AG08395 (cell line): ENCODE data around the gene MARVELD3.
"Not testable (repeated sequence)": the region's sequence is repeated elsewhere in the genome, so short reads cannot be mapped to it uniquely, and the experiment has no call there.

ENCODE experiments used
- DNase-seq: peaks from one replicate; pipeline ENCODE4 v3.0.0; 2012; ENCODE audit warnings: mixed read lengths, low spot score

MARVELD3 gene, protein sequence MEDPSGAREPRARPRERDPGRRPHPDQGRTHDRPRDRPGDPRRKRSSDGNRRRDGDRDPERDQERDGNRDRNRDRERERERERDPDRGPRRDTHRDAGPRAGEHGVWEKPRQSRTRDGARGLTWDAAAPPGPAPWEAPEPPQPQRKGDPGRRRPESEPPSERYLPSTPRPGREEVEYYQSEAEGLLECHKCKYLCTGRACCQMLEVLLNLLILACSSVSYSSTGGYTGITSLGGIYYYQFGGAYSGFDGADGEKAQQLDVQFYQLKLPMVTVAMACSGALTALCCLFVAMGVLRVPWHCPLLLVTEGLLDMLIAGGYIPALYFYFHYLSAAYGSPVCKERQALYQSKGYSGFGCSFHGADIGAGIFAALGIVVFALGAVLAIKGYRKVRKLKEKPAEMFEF

DNA sequence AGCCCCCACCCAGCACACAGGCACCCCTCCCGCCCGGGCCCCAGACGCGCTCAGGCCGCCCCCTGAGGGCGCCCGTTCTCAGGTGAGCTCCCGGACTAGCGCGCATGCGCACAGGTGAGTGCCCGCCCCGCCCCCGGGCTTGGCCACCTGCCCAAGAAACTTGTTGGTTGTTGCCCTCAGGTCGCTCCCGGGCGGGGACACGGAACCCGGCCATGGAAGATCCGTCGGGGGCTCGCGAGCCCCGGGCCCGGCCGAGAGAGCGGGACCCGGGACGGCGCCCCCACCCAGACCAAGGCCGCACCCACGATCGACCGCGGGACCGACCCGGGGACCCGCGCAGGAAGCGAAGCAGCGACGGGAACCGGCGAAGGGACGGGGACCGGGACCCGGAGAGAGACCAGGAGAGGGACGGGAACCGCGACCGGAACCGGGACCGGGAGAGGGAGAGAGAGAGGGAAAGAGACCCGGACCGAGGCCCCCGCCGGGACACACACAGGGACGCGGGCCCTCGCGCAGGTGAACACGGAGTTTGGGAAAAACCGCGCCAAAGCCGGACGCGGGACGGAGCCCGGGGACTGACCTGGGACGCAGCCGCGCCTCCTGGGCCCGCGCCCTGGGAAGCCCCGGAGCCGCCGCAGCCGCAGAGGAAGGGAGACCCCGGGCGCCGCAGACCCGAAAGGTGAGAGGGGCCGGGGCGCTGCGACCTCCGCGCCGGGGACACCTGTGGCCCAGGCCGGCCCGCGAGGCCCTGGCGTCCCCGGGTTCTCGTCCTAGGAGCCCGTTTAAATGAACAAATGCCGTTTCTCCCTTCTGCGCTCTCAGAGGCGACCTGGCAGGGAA lies at the start of gene MARVELD3:
TSS of gene MARVELD3 (plus strand) at position 167 of the 840 bp plus-strand sequence. CDS start at position 213, 46 bp downstream.
- no peak for DNase-seq

DNA sequence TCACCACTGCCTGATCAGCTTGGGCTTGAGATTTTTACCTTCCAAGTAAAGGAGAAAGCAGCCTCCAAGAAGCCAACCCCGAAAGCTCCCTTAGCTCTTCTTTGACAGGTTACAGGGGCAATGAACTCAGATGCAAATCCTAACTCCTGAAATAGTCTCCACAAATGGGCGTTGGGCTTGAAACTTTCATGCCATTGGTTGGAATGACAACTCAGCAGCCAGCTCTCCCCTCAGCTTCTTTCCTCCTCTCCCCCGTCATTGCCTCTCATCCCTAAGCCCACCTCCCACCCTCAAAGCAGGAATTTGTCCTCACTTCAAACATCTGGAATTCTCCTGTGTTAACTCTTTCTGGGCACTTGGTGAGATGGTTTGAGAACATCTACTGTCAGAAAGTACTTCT lies 49.0 kb upstream of the MARVELD3 start, which contains the start of gene TAT:
TSS of gene TAT (minus strand) at position 122 of the 400 bp plus-strand sequence. CDS start 677 bp downstream, outside the sequence.
- DNase-seq = no peak

DNA sequence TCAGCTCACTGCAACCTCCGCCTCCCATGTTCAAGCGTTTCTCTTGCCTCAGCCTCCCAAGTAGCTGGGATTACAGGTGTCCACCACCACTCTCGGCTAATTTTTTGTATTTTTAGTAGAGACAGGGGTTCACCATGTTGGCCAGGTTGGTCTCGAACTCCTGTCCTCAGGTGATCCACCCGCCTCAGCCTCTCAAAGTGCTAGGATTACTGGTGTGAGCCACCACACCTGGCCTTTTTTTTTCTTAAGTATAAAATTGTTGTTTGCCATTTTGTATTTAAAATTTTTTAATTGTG lies 43.5 kb upstream of the MARVELD3 start:
- DNase-seq = not testable (repeated sequence)

DNA sequence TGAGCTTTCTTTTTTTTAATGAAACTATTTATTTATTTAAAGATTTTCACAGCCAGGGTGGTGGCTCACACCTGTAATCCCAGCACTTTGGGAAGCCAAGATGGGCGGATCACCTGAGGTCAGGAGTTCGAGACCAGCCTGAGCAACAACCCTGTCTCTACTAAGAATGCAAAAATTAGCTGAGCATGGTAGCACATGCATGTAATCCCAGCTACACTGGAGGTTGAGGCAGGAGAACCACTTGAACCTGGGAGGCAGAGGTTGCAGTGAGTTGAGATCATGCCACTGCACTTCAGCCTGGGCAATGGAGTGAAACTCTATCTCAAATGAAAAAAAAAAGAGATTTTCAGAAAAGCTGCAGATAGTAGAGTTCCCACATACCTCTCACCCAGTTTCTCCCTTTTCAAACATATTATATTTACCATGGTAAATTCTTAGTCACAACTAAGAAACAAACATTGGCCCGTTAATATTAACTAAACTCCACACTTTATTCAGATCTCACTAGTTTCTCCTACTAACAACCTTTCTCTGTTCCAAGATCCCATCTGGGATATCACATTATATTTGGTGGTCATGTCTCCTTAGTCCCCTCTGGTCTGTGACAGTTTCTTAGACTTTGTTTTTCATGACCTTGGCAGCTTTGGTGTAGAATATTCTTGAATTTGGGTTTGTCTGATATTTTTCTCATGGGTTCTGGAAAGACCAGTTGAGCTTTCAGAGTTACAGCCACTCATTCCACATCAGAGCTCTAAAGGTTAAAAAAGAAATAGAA lies 41.3 kb upstream of the MARVELD3 start:
- no peak for DNase-seq

GRCh38 chr16:71585318-71585703 lies 40.7 kb upstream of the MARVELD3 start:
- DNase-seq = no peak

DNA sequence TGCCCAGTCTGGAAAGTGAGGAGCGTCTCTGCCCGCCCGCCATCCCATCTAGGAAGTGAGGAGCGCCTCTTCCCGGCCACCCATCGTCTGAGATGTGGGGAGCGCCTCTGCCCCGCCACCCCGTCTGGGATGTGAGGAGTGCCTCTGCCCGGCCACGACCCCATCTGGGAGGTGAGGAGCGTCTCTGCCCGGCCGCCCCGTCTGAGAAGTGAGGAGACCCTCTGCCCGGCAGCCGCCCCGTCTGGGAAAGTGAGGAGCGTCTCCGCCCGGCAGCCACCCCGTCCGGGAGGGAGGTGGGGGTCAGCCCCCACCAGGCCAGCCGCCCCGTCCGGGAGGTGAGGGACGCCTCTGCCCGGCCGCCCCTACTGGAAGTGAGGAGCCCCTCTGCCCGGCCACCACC lies 36.6 kb upstream of the MARVELD3 start:
- not testable (repeated sequence) for DNase-seq

DNA sequence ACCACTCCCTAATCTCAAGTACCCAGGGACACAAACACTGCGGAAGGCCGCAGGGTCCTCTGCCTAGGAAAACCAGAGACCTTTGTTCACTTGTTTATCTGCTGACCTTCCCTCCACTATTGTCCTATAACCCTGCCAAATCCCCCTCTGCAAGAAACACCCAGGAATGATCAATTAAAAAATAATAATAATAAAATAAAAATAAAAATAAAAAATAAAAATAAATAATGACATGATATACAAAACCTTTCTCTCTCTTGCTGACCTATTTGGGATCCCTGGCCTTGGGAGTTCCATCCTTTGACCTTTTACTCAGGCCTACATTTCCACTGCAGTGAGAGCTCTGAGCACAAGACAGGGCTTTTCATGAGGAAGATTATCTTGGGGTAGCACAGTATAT lies 35.9 kb upstream of the MARVELD3 start:
- not testable (repeated sequence) for DNase-seq

DNA sequence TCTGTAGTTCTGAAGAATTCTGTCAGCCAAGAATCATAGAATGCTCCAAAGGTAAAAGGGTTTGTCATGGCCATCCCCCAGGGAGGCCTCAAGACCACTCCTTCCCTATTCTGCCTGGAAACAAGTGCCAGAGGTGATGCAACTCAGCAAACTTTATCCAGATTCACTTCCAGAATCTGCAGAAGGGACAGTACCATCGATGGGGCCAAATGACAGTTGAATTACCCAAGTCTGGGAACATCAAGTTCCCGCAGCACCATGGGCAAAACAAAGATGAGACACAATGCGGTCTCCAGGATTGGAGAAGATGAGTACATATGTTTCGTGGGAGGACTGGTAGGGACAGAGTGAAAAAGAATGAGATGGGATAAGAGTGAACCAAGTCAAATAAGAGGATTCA lies 35.4 kb upstream of the MARVELD3 start:
- DNase-seq = no peak

DNA sequence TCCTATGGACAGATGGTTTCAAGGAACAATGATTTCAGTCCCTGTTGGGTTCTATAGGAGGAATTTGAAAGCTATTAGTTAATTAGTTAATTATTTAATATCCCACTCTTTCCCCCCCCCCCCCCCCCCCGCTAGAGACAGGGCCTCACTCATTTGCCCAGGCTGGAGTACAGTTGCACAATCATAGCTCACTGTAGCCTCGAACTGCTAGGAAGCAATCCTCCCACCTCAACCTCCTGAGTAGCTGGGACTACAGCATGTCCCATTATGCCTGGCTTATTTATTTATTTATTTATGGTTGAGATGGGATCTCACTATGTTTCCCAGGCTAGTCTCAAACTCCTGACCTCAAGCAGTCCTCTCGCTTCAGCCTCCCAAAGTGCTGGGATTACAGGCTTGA lies 34.1 kb upstream of the MARVELD3 start:
- no peak for DNase-seq

DNA sequence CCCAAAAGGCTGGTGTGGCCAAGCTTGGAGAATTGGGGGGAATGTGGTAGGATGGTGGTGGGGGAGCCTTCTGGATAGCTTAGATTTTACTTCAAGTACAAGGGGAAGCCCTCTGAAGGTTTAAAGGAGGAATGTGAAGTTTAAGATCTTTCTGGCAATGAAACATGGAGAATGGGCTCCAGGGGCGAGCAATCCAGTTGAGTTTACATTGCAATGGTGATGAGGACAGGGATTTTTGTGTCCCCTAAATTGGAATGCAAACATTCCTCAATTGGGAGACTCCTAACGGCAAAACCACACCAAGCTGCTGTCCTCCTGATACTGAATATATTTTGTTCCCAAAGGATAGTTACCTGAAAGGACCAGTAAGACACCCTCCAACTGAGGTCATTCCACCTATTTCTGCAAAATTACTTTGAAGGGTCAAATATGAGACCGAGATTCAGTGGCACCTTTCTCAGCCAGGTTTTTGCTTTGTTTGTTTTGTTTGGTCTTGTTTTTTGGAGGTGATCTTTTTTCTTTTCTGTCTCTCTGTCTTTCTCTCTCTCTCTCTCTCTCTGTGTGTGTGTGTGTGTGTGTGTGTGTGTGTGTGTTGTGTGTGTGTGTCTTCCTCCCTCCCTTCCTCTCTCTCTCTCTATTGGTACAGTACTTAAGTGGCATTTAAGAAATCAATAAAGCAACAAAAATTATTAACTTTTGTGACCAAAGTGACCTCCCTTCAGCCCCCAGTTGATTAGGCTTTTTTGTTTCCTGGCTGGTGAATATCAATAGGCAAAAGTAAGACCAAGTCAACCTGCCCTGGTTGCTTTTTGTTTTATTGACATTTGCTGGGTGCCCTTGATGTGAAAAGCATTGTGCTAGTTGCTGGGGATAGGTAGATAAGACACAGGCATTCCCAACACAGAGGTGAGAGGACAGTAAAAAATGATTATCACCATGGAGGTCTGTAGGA lies 32.7 kb upstream of the MARVELD3 start:
- DNase-seq = no peak

DNA sequence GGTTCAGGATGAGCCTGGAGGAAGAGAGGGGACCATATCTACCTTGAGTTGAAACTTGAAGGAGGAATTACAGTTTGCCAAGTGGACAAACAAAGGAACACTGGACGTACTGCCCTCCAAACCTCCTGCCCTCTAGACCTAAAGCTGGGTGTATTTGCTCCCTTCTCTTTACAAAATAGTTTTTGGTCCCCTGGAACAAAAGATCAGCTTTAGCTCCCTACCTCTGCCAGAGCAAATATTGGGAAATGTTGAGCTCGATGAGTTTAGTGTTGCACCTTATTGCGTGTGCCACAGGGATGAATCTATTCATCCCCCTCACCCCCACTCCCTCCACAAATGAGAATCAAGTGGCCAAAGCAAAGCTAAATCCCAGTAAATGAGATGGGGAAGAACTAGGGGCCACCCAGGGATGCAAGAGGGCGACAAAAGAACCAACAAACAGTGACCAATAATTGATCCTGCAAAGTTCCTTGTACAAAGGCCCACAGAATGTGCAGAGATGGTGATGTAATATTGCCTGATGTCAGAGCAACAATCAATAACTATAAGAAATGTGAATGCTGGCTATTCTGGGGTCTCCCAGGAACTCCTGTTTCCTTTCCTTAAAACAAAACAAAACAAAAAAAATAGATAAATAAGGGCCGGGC lies 31.9 kb upstream of the MARVELD3 start:
- DNase-seq = no peak

DNA sequence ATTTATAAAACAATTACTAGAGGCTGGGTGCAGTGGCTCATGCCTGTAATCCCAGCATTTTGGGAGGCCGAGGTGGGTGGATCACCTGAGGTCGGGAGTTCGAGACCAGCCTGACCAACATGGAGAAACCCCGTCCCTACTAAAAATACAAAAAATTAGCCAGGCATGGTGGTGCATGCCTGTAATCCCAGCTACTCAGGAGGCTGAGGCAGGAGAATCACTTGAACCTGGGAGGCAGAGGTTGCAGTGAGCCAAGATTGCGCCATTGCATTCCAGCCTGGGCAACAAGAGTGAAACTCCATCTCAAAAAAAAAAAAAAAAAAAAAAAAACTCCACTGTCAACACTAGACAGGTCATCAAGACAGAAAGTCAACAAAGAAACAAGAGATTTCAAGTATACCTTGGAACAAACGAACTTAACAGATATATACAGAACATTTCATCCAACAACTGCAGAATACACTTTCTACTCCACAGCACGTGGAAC lies 30.6 kb upstream of the MARVELD3 start:
- not testable (repeated sequence) for DNase-seq

GRCh38 chr16:71598426-71598825 lies 27.6 kb upstream of the MARVELD3 start:
- DNase-seq = not testable (repeated sequence)

- DNase-seq = no peak
Observed at GRCh38 chr16:71600822-71601221, 25.2 kb upstream of the MARVELD3 start.

DNA sequence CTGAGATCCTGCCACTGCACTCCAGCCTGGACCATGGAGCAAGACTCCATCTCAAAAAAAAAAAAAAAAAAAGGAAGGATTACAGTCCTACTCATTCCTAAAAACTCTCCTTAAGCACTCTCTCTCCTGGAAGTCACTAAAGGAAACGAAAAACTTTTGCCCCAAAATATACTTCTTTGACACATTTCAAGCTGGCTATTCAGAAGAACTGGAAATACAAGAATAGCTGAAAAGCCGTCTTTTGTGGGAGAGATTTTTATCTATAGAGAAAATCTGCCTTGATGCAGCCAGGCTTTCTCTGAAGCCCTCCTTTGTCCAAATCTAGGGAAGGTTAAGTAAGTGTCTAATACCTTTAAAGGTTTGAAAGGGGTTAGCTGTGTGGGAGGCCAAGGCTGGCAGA lies 16.9 kb upstream of the MARVELD3 start:
- no peak for DNase-seq

DNA sequence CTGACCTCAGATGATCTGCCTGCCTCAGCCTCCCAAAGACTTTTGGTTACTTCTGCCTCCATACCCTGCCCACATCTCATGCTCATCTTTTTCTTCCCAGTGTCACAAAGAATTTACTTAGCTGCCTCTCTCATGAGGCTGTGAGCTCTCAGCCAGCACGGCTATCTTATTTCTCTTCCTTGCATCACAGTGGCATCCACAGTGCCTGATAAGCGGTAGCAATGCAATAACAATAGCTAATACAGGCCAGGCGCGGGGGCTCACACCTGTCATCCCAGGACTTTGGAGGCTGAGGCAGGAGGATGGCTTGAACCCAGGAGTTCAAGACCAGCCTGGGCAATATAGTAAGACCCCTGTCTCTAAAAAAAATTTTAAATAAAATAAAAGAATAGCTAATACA lies 15.5 kb upstream of the MARVELD3 start:
- DNase-seq = no peak

- DNase-seq = peak; percentile 81
Observed at GRCh38 chr16:71610936-71611871, 14.8 kb upstream of the MARVELD3 start.

DNA sequence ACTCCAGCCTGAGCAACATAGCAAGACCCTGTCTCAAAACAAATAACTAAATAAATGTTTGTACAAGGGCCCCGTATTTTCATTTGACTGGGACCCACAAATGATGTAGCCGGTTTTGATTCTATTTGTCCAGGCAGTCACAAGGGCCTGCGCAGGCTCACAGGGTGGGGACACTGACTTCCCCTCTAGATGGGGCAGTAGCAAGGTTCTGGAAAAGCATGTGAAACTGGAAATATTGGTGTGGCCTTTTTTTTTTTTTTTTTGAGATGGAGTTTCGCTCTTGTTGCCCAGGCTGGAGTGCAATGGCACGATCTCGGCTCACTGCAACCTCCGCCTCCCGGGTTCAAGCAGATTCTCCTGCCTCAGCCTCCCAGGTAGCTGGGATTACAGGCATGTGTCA lies 11.0 kb upstream of the MARVELD3 start:
- DNase-seq = not testable (repeated sequence)

GRCh38 chr16:71618429-71618828 lies 7.6 kb upstream of the MARVELD3 start:
- DNase-seq = no peak
